ENCODE results near the gene SAV1. TPM values are rescaled to one million over a fixed set of nuclear protein-coding genes. Genes with fewer than 3 reads are reported as not detected.

SAV1 gene
- total and polyA plus RNA-seq, 10 of the 15 experiments (the other 5 are each of a cell fraction or from before 2014, with no cell fraction given) = 10.1 to 29.1 (median 20.4) TPM

GRCh38 chr14:50635141-50635540, 33.0 kb downstream of the SAV1 start:
- Histone ChIP-seq H3K9me3 (replicated peaks; ENCODE audit: control insufficient read depth, insufficient read depth, low read length) (no peaks in the 10 kb centered on the region), H3K27me3 (replicated peaks in 1 of 2; ENCODE audit: control insufficient read depth in 2 of 2, insufficient read depth in 2 of 2, low read length in 1 of 2) (no peaks in the 10 kb centered on the region), H3K27ac (ENCODE audit: control insufficient read depth, insufficient read depth) (no peak overlapping the region), H3K4me2 (ENCODE audit: control insufficient read depth, insufficient read depth) (no peak overlapping the region), H3K4me1 (ENCODE audit: control insufficient read depth, insufficient read depth, low read length) (no peaks in the 10 kb centered on the region), H3K79me2 (ENCODE audit: control insufficient read depth, insufficient read depth, low read length) (no peaks in the 10 kb centered on the region; the same call in 1 of the 2 replicates), H4K20me1 (ENCODE audit: control insufficient read depth, insufficient read depth) (no peaks in the 10 kb centered on the region), H3K9ac (ENCODE audit: control insufficient read depth, insufficient read depth, low read length) (no peak overlapping the region), H2AFZ (ENCODE audit: control insufficient read depth, low read depth, low read length) (no peak overlapping the region), H3K36me3 (ENCODE audit: control insufficient read depth in 2 of 2, insufficient read depth in 2 of 2, low read length in 1 of 2) (peaks cover 3 to 5% of the 10 kb centered on the region in 2 experiments; a peak in 3 of 4 replicates), H3K4me3 (no peak overlapping the region)
- no TSS peak for BruUV-seq (replicated peaks)
- TF ChIP-seq HDAC2 (IDR thresholded peaks at IDR 0.05) (no peak), IRF4 (IDR thresholded peaks at IDR 0.05; ENCODE audit: low read depth, low read length) (no peak), IKZF1 (conservative IDR thresholded peaks at IDR 0.05) (no peak), EGR1 (IDR thresholded peaks at IDR 0.05; ENCODE audit: borderline replicate concordance in 1 of 2, low read depth in 2 of 2, low read length in 2 of 2) (no peak), ZSCAN29 (IDR thresholded peaks at IDR 0.05) (no peak)
- intact Hi-C loops (cut with micrococcal nuclease; ENCODE audit: unreplicated experiment) (no loop called here), in situ Hi-C loops (cut with MboI) (no loop called here)
- ChIA-PET POLR2A (no interaction called here), SMC1A (ENCODE audit: uncharacterized antibody, unreplicated experiment) (interaction anchor here (1.0 to 2.2 kb wide), 4 partner anchors 10 to 92 kb away, joined by 3 to 5 read pairs (median 4); no protein-coding TSS in a partner anchor), RAD21 (ENCODE audit: unreplicated experiment) (no interaction called here), CTCF (interaction anchor here (1.0 kb wide), 1 partner anchor 79 kb away, joined by 5 read pairs; no protein-coding TSS in a partner anchor)
- DNase-seq (ENCODE audit: low read depth, low spot score) (no peak), ATAC-seq (no peak), FAIRE-seq (no peak)
- WGBS (ENCODE audit: insufficient coverage, insufficient replicate concordance, low lambda C conversion rate, missing lambda C conversion rate) = 98% methylated on average over 2 of the region's 2 CpGs

DNA sequence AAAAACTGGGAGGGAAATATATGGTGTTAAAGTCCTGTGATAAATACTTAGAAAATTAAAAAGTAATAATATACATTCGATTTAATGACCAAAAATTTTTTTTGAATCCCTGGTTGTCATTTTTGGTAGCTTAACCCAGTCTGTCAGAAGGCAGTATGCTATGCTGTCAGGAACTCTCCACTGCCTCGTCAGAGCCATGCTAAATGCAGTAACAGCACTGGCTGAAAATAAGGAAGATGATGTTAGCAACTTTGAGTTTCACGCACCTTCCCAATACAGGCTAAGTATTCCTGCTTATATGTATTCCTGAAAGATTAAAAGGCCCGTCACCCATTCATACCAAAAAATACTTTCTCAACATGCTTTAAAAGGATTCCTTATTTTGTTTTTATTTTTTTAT, 34.2 kb downstream of the SAV1 start:
- H3K9ac ChIP-seq (ENCODE audit: control insufficient read depth, insufficient read depth, low read length) = no peak overlapping the region
- in situ Hi-C loops (cut with MboI) = no loop called here
- H3K36me3 ChIP-seq (ENCODE audit: control insufficient read depth in 2 of 2, insufficient read depth in 2 of 2, low read length in 1 of 2) = no peaks in the 10 kb centered on the region; a peak in 2 of 4 replicates
- FAIRE-seq (no peak), ATAC-seq (no peak), DNase-seq (ENCODE audit: low read depth, low spot score) (no peak)
- H3K4me2 ChIP-seq (ENCODE audit: control insufficient read depth, insufficient read depth) = no peak overlapping the region
- WGBS (ENCODE audit: insufficient coverage, insufficient replicate concordance, low lambda C conversion rate, missing lambda C conversion rate) = 89% methylated on average over 4 of the region's 4 CpGs
- SMC1A ChIA-PET (ENCODE audit: uncharacterized antibody, unreplicated experiment) = interaction anchor here (1.5 to 2.2 kb wide), 3 partner anchors 14 to 129 kb away, joined by 4 to 5 read pairs (median 4); no protein-coding TSS in a partner anchor
- RAD21 ChIA-PET (ENCODE audit: unreplicated experiment) = interaction anchor here (0.9 kb wide), 1 partner anchor 34 kb away, joined by 4 read pairs; no protein-coding TSS in a partner anchor
- H3K4me1 ChIP-seq (ENCODE audit: control insufficient read depth, insufficient read depth, low read length) = no peaks in the 10 kb centered on the region
- H3K27me3 ChIP-seq (replicated peaks in 1 of 2; ENCODE audit: control insufficient read depth in 2 of 2, insufficient read depth in 2 of 2, low read length in 1 of 2) = no peaks in the 10 kb centered on the region
- H3K4me3 ChIP-seq = no peak overlapping the region
- POLR2A ChIA-PET = no interaction called here
- H3K79me2 ChIP-seq (ENCODE audit: control insufficient read depth, insufficient read depth, low read length) = no peaks in the 10 kb centered on the region; the same call in 1 of the 2 replicates
- no peaks in the 10 kb centered on the region for H4K20me1 ChIP-seq (ENCODE audit: control insufficient read depth, insufficient read depth)
- H3K27ac ChIP-seq (ENCODE audit: control insufficient read depth, insufficient read depth) = no peak overlapping the region
- H2AFZ ChIP-seq (ENCODE audit: control insufficient read depth, low read depth, low read length) = no peak overlapping the region
- no TSS peak for BruUV-seq (replicated peaks)
- H3K9me3 ChIP-seq (replicated peaks; ENCODE audit: control insufficient read depth, insufficient read depth, low read length) = no peaks in the 10 kb centered on the region
- CTCF ChIA-PET = interaction anchor here (1.1 kb wide), 1 partner anchor 14 kb away, joined by 3 read pairs; no protein-coding TSS in a partner anchor
- intact Hi-C loops (cut with micrococcal nuclease; ENCODE audit: unreplicated experiment) = no loop called here
- TF ChIP-seq IKZF1 (conservative IDR thresholded peaks at IDR 0.05) = no peak
- no peak for TF ChIP-seq STAT3 (IDR thresholded peaks at IDR 0.05; ENCODE audit: low read depth, low read length)
- no peak for TF ChIP-seq MEF2B (IDR thresholded peaks at IDR 0.05; ENCODE audit: partially characterized antibody, poor library complexity, severe bottlenecking)
- TF ChIP-seq CREM (IDR thresholded peaks at IDR 0.05; ENCODE audit: low read depth) = no peak
- TF ChIP-seq ZNF592 (IDR thresholded peaks at IDR 0.05) = no peak
- TF ChIP-seq NFYB (IDR thresholded peaks at IDR 0.05; ENCODE audit: insufficient read depth, low read depth, low read length) = no peak
- no peak for TF ChIP-seq ZNF217 (IDR thresholded peaks at IDR 0.05)
- no peak for TF ChIP-seq IRF4 (IDR thresholded peaks at IDR 0.05; ENCODE audit: low read depth, low read length)
- no peak for TF ChIP-seq ZZZ3 (IDR thresholded peaks at IDR 0.05; ENCODE audit: control insufficient read depth, insufficient read length, low read depth)

Measured in GM12878 (cell line).